ENCODE results near the gene SERP2.

The SERP2 gene

DNA sequence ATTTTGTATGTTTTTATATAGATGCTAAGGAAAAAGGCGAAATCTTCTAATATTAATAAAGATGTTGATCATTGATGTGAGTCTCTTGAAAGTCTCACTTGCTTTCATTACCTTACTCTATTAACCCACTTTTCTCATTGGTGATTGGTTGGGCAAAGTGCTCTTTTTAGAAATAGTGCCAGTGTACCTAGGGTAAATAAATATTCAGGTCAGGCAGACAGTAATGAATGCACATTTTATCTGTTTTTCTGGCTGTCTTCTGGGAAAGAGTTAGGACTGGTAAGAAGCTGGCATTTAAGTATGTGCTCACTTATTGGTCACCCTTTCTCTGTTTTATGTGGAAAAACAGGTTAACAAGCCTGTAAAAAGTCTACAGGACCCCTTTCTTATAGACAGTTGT is 11.2 kb downstream of the SERP2 start:
- Histone ChIP-seq H3K27ac (ENCODE audit: extremely low read depth, low read depth, low read length) (no peak overlapping the region), H3K36me3 (ENCODE audit: control insufficient read depth in 2 of 2, insufficient read depth in 1 of 2, low read length in 2 of 2) (no peaks in the 10 kb centered on the region), H3K4me1 (ENCODE audit: control insufficient read depth, insufficient read depth, low read length) (no peaks in the 10 kb centered on the region), H3K4me3 (ENCODE audit: low read depth, low read length) (no peak overlapping the region), H3K9me3 (ENCODE audit: control insufficient read depth, insufficient read depth, low read depth, low read length) (no peaks in the 10 kb centered on the region)
- ChIA-PET CTCF (no interaction called here), POLR2A (no interaction called here)
- TF ChIP-seq PBX3 (CRISPR knock-in tag; IDR thresholded peaks at IDR 0.05) (no peak), ZNF768 (tag by site-specific recombination; IDR thresholded peaks at IDR 0.05) (no peak), MYNN (tag by site-specific recombination; IDR thresholded peaks at IDR 0.05; ENCODE audit: borderline replicate concordance) (no peak), ZNF175 (tag by site-specific recombination; IDR thresholded peaks at IDR 0.05) (no peak), ZNF548 (tag by site-specific recombination; IDR thresholded peaks at IDR 0.05) (no peak), ZNF621 (tag by site-specific recombination; IDR thresholded peaks at IDR 0.05) (no peak), BCL6B (tag by site-specific recombination; IDR thresholded peaks at IDR 0.05) (no peak), HOXD13 (CRISPR knock-in tag; IDR thresholded peaks at IDR 0.05; ENCODE audit: borderline replicate concordance) (no peak), GLIS1 (tag by site-specific recombination; IDR thresholded peaks at IDR 0.05) (no peak), ZBTB10 (tag by site-specific recombination; IDR thresholded peaks at IDR 0.05) (no peak), YY1 (tag by site-specific recombination; IDR thresholded peaks at IDR 0.05) (no peak), ZNF394 (tag by site-specific recombination; IDR thresholded peaks at IDR 0.05; ENCODE audit: borderline replicate concordance) (no peak), ZNF514 (tag by site-specific recombination; IDR thresholded peaks at IDR 0.05) (no peak), REPIN1 (tag by site-specific recombination; IDR thresholded peaks at IDR 0.05; ENCODE audit: low read depth) (no peak)
- TF ChIP-seq, protein P1, sequence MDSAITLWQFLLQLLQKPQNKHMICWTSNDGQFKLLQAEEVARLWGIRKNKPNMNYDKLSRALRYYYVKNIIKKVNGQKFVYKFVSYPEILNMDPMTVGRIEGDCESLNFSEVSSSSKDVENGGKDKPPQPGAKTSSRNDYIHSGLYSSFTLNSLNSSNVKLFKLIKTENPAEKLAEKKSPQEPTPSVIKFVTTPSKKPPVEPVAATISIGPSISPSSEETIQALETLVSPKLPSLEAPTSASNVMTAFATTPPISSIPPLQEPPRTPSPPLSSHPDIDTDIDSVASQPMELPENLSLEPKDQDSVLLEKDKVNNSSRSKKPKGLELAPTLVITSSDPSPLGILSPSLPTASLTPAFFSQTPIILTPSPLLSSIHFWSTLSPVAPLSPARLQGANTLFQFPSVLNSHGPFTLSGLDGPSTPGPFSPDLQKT (IDR thresholded peaks at IDR 0.05; ENCODE audit: borderline replicate concordance, low read depth, low read length) = no peak

DNA sequence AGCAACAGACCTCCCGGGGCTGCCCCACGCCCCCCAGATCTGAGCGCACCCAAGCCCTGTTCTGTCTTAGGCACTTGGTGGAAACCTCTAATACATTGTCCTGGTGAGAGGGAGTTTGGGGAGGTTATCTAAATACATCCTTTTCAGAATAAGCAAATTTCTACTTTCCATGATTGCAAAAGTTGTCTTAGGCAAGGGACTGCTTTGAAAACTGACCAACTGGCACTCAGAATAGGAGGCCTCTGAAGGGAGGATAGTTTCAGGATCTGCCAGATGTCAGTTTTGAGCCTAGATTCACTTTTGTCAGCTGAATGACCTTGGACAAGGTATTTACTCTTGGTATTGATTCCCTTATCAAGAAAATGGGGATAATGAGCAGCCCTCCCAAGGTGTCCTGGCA is 11.8 kb downstream of the SERP2 start:
- H3K36me3 ChIP-seq (ENCODE audit: control insufficient read depth in 2 of 2, insufficient read depth in 1 of 2, low read length in 2 of 2) = no peaks in the 10 kb centered on the region
- no peaks in the 10 kb centered on the region for H3K9me3 ChIP-seq (ENCODE audit: control insufficient read depth, insufficient read depth, low read depth, low read length)
- no peak overlapping the region for H3K4me3 ChIP-seq (ENCODE audit: low read depth, low read length)
- H3K4me1 ChIP-seq (ENCODE audit: control insufficient read depth, insufficient read depth, low read length) = no peaks in the 10 kb centered on the region
- TF ChIP-seq ZNF23 (tag by site-specific recombination; IDR thresholded peaks at IDR 0.05; ENCODE audit: borderline replicate concordance) (no peak), GLI2 (tag by site-specific recombination; IDR thresholded peaks at IDR 0.05; ENCODE audit: borderline replicate concordance, low read depth) (no peak), ZNF426 (tag by site-specific recombination; IDR thresholded peaks at IDR 0.05) (no peak)
- ChIA-PET POLR2A (no interaction called here), CTCF (no interaction called here)
- no peak overlapping the region for H3K27ac ChIP-seq (ENCODE audit: extremely low read depth, low read depth, low read length)

Measured in HEK293 (cell line).